HFFc6 (cell line): Measurements from ENCODE around the gene SYMPK. TPM values are rescaled to one million over a fixed set of nuclear protein-coding genes. Genes with fewer than 3 reads are reported as not detected.

ENCODE experiments used
- DNase-seq: peaks from one replicate; pipeline ENCODE4 v3.0.0-alpha.2; 2018
- H3K27ac Mint-ChIP-seq: 2 replicates; pipeline ENCODE4 v1.8.0; 2020; ENCODE audit warnings: mild to moderate bottlenecking, mixed read lengths
- H3K27me3 Mint-ChIP-seq: 2 replicates; pipeline ENCODE4 v1.8.0; 2021; ENCODE audit warnings: mild to moderate bottlenecking, moderate library complexity, mixed read lengths; ENCODE audit not compliant: insufficient read depth
- H3K36me3 Mint-ChIP-seq: 2 replicates; pipeline ENCODE4 v1.8.0; 2021; ENCODE audit warnings: low read depth, mixed read lengths
- H3K4me1 Mint-ChIP-seq: 2 replicates; pipeline ENCODE4 v1.8.0; 2020; ENCODE audit warnings: low read depth, mixed read lengths
- H3K4me3 Mint-ChIP-seq: 2 replicates; pipeline ENCODE4 v1.8.0; 2020; ENCODE audit warnings: mild to moderate bottlenecking, moderate library complexity, mixed read lengths
- H3K9me3 Mint-ChIP-seq: 2 replicates; pipeline ENCODE4 v1.8.0; 2020; ENCODE audit warnings: mild to moderate bottlenecking, mixed read lengths
- CTCF ChIP-seq: fragments of 200-600 bp; sonication (generic); IDR thresholded peaks from 2 replicates; pipeline ENCODE4 v1.5.0; 2021; ENCODE audit warnings: antibody characterized with exemption, mild to moderate bottlenecking
- total RNA-seq, 6 experiments: library from RNA; stranded (reverse); fragmentation: NEBNext Ultra II Directional; extraction: Animal tissue kit (Norgen Biotek cat#: 25700); gene quantifications; 2 replicates in 1 of 6; 3 replicates in 5 of 6; pipeline ENCODE4 v1.2.3, GENCODE V29; 2021

Gene SYMPK
- total RNA-seq, 6 experiments from 2014 or later = 59.6 to 74.8 (median 66.0) TPM

- no peaks in the 10 kb centered on the region for H3K36me3 Mint-ChIP-seq
- H3K27ac Mint-ChIP-seq = peak overlapping the region; percentile 57; the same call in 1 of the 2 replicates
- H3K9me3 Mint-ChIP-seq = no peaks in the 10 kb centered on the region
- H3K4me1 Mint-ChIP-seq = peaks cover 7% of the 10 kb centered on the region
- no peak for DNase-seq
- no peaks in the 10 kb centered on the region; the same call in 1 of the 2 replicates for H3K27me3 Mint-ChIP-seq
- H3K4me3 Mint-ChIP-seq = no peak overlapping the region
- TF ChIP-seq CTCF = no peak
Observed at GRCh38 chr19:45889210-45889885, 26.4 kb upstream of the SYMPK start.

GRCh38 chr19:45887200-45887710, 24.3 kb upstream of the SYMPK start:
- no peaks in the 10 kb centered on the region for H3K9me3 Mint-ChIP-seq
- H3K4me1 Mint-ChIP-seq = peaks cover 14% of the 10 kb centered on the region
- H3K4me3 Mint-ChIP-seq = peak overlapping the region; percentile 97
- no peaks in the 10 kb centered on the region; the same call in 1 of the 2 replicates for H3K27me3 Mint-ChIP-seq
- TF ChIP-seq CTCF = no peak
- 0 out of 2 replicates have a peak, but pooled peaks cover 5% of the 10 kb centered on the region for H3K36me3 Mint-ChIP-seq
- no peak for DNase-seq
- peak overlapping the region; percentile 98 for H3K27ac Mint-ChIP-seq

- Mint-ChIP-seq H3K27me3 (no peaks in the 10 kb centered on the region; the same call in 1 of the 2 replicates), H3K36me3 (0 out of 2 replicates have a peak, but pooled peaks cover 5% of the 10 kb centered on the region), H3K4me1 (peaks cover 14% of the 10 kb centered on the region), H3K9me3 (no peaks in the 10 kb centered on the region), H3K27ac (peak overlapping the region; percentile 98), H3K4me3 (peak overlapping the region; percentile 97)
- DNase-seq = peak; percentile 88
- no peak for TF ChIP-seq CTCF
Observed at GRCh38 chr19:45886427-45887199, 23.7 kb upstream of the SYMPK start.

GRCh38 chr19:45885556-45886426, 22.8 kb upstream of the SYMPK start, which contains the start of gene IRF2BP1:
IRF2BP1 (minus strand) TSS chr19:45886141; CDS start chr19:45885774, 367 bp downstream.
- Mint-ChIP-seq H3K36me3 (0 out of 2 replicates have a peak, but pooled peaks cover 5% of the 10 kb centered on the region), H3K27ac (peak within 1 kb of the TSS; percentile 98), H3K9me3 (no peaks in the 10 kb centered on the region), H3K4me1 (peaks cover 14% of the 10 kb centered on the region), H3K4me3 (peak within 1 kb of the TSS; percentile 97), H3K27me3 (peaks cover 3% of the 10 kb centered on the region; the same call in 1 of the 2 replicates)
- peak; percentile 91 for DNase-seq
- TF ChIP-seq CTCF = peak; percentile 11
